HG03469 (cell line): ENCODE data around the gene CEBPE.

Experiments used
- ATAC-seq: cut with Tn5 transposase; IDR thresholded peaks from one replicate; pipeline ENCODE4 v1.9.1; 2021; ENCODE audit warnings: mild to moderate bottlenecking, moderate library complexity, moderate number of reproducible peaks; ENCODE audit not compliant: unreplicated experiment

Gene CEBPE

DNA sequence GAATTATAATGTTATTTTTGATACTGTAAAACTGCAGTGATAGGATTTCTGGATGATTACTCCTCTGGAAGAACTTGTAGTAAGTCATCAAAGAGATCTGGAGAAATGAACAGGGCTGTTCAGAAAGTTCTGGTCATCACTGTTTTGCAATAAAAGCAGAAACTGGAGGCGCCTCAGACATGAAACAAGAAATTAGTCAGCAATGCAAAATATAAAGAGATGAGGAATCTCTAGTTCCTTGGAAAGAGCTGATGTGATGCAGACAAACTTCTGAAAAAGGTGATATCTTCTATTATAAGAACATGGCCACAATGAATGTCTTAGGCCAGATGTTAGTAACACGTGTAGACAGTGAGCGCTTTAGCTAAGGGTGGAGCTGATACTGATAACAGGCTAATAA is 33.6 kb downstream of the CEBPE start:
- ATAC-seq = no peak

DNA sequence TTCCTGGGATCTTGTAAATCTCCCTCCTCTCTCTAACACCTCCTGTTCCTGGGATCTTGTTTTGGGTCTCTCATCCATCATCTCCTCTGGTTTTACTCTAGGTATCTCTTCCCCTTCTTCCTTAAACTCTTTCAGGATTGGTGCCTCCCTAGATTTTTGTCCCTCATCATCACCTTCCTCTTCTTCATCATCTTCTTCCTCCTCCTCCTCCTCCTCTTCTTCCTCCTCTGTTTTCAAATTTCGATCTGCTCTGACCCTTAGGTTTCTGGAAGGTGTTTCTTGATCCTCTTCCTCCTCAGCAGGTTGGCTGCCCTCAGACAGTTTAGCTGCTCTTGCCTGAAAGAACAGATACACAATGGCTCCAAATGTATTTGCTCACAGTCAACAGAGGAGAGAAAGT is 38.6 kb downstream of the CEBPE start:
- no peak for ATAC-seq

- no peak for ATAC-seq
Observed at GRCh38 chr14:23079716-23080115, 39.3 kb downstream of the CEBPE start.

GRCh38 chr14:23078692-23079116 is 40.4 kb downstream of the CEBPE start:
- ATAC-seq = no peak

- ATAC-seq = no peak
Observed at GRCh38 chr14:23077962-23078361, 41.1 kb downstream of the CEBPE start.

GRCh38 chr14:23076785-23077408 is 42.2 kb downstream of the CEBPE start:
- no peak for ATAC-seq

DNA sequence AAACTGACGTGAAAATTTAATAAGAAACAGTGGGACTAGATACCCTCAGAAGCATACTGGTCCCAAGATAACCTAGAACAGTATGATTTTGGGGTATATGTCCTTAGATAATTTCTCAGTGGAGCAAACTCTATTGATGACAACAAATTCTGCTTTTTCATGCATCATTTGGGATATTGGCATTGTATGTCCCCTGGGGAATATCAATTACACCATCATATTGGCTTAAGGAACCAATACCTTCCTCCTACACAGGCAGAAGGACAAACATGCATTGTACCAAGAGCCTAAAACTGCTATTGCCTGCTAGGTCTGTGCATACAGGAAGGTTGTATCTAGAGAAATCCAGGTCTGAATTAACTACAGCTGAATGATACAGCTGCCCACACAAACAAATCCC is 44.1 kb downstream of the CEBPE start:
- ATAC-seq = no peak

- ATAC-seq = no peak
Observed at GRCh38 chr14:23071921-23072539, 47.0 kb downstream of the CEBPE start.

GRCh38 chr14:23071244-23071920 is 47.7 kb downstream of the CEBPE start:
- peak; percentile 63 for ATAC-seq

- no peak for ATAC-seq
Observed at GRCh38 chr14:23070262-23071129, 48.6 kb downstream of the CEBPE start.

DNA sequence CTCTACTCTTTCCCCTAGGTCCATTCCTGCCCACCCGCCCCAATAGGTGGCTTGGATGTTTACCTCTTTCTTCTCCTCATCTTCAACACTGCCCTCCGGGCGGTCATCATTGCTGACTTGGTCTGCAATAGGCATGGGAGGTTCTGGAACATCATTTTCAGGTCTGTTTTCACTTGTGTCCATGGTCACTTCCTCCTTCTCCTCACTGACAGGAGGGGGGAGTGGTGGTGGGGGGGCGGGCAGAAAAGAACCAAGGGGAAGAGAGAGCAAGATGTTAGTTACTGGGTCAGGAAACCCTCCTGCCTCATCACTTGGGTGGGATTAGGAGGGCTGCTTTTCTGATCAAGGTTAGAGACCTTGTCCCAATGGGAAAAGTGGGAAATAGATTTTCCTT is 49.6 kb downstream of the CEBPE start:
- no peak for ATAC-seq

DNA sequence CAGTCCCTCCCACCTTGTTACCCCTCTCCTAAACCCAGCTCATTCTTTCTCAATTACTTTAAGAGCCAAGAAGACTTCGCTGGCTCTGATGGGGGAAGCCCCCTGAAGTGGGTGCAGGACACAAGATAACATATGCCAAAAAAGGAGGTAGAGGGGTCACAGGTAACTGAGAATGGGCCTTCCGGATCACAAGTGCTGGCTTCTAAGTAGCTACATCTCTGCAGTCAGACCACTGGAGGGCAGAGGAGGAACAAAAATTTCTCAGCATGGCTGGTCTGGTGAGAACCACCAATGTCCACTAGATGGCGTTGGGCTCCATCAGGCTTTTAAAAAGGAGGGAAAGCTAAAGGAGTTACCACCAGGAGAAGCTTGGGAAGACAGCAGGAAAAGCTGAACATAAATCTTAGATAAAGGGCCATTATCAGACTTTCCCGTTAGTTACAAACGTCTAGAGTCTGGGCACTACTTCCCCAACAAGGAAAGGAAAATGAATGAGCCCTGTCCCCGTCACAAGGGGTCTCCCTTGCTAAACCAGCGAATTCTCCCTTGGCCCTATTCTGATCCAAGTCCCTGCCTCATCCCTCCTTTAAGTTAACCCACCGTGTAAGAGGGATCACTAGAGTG is 50.2 kb downstream of the CEBPE start:
- ATAC-seq = peak; percentile 63

DNA sequence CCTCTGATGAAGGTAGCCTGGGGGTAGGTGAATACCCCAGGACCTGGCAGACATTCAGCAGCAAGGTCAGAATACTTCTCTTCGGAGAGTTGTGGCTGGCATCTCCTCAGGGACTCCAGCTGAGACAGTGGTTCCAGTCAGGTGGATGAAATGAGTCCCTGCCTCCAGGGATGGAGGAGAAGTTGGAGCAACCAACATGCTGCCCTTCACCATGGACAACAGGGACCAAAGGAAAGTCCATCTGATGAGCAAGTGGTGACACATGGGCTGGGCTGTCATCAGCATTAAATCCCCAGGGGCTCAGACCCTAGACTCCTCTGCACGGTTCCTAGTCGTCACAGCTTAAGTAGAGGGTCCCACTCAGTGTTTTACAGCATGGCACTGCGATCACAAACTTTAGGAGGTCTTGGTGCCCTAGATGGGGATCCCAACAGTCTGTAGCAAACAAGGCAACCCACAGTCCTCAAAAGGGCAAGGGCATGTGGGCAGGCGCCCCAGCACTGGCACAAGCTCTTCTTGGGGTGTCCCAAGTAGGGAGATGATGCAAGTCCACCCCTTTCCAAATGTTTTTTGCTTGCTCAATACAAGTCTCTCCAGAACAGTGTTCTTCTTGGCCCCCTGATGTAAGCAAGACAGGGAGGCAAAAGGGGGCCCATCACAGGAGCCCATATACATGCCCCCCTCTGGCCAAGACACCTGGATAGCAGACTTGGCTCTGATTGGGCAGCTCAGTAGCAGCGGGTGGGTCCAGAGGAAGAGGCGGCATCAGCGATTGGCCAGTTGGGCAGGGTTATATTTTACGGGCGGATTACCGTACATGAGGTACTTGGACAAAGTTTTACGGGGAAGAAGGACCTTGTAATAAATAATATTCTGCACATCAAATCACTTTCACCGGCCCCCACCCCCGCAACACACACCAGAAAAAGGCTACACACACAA is 50.9 kb downstream of the CEBPE start:
- ATAC-seq = no peak
